Measurements from ENCODE around the gene NAXE.

NAXE gene

DNA sequence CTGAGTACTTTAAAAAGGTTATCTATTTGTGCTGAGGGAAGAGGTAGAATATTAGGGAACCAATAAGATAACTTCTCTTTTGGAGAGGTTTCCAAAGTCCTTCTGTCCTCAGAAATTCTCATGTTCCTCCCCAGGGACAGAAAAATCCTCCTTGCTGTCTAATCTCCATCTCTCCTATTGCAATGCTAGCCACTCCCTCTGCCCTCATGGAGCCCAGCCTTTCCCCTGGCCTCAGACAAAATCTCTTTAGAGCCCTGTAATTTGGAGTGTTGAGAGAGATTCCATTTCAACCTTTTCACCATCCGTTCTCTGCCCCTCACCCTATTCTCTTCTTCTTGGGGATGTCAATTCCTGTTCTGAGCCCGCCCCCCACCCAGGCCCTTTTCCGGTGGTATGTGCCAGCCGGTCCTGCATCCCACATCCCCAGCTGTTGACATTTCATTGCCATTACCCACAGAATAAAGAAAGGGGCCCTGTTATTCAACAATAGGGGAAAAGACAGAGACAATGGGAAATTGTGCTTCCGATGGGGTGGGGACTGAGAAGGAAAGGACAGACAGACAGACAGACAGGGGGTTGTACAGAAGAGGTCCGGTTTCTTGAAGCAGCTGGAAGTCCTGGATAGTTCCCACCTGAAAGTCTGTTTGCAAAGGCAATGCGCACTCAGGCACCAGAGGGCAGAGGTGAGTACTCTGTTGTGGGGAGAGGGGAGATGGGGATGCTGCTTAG lies 27.4 kb downstream of the NAXE start, which contains the start of gene HAPLN2:
HAPLN2 (plus strand) TSS at position 563 of the 729 bp plus-strand sequence. CDS start 4,076 bp downstream, outside the sequence.
- TF ChIP-seq EGR1 (IDR thresholded peaks at IDR 0.05) (no peak), ZBTB7A (IDR thresholded peaks at IDR 0.05; ENCODE audit: low read depth) (no peak)

DNA sequence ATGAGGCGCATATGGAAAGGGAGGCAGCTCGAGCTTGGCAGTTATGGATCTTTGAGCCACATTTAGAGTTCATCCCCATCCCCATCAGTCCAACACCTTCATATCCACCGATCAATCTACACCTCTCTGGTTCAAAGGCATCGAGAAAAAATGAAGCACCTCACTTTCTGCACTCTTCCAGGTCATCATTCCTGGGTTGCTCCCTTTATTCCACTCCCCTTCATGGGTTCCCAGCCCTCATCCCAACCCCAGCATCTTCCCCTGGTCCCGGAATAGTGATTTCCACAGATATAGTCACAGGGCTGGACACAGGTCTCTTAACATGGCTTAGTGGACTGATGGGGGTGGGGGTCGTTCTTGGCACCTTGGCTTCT lies 28.0 kb downstream of the NAXE start:
- TF ChIP-seq CEBPB (IDR thresholded peaks at IDR 0.05) (no peak), TCF12 (IDR thresholded peaks at IDR 0.05; ENCODE audit: low read depth) (no peak), TEAD4 (IDR thresholded peaks at IDR 0.05) (no peak)
- TF ChIP-seq, protein P1, sequence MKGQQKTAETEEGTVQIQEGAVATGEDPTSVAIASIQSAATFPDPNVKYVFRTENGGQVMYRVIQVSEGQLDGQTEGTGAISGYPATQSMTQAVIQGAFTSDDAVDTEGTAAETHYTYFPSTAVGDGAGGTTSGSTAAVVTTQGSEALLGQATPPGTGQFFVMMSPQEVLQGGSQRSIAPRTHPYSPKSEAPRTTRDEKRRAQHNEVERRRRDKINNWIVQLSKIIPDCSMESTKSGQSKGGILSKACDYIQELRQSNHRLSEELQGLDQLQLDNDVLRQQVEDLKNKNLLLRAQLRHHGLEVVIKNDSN (IDR thresholded peaks at IDR 0.05), result no peak

DNA sequence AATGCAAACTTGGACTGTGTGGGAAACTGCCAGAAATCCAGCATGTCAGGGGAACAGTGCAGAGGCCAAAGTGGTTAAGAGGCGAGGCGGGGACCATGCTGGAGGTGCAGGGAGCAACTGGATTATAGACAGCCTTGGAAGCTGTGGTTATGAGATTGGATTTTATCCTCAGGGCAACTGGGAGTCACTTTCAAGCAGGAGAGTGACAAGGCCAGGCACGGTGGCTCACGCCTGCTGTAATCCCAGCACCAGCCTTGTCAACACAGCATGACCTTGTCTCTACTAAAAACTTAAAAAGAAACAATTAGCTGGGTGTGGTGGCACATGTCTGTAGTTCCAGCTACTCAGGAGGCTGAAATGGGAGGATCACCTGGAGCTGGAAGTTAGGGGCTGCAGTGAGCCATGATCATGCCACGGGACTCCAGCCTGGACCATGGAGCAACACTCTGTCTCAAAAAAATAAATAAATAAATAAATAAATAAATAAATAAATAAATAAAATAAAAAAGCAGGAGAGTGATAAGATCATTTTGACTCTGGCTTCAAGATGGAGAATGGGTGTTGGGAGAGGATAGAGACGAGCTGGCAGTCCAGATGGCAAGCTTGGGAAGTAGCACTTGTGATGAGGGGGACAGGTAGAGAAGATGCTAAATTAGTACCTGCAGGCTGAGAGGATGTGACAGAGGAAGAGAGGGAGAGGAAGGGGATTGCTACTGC lies 31.2 kb downstream of the NAXE start:
- no peak for TF ChIP-seq NFIC (IDR thresholded peaks at IDR 0.05)
- no peak for TF ChIP-seq TEAD4 (IDR thresholded peaks at IDR 0.05)
- TF ChIP-seq EGR1 (IDR thresholded peaks at IDR 0.05), result no peak
- TF ChIP-seq ZBTB7A (IDR thresholded peaks at IDR 0.05; ENCODE audit: low read depth), result no peak
- no peak for TF ChIP-seq EP300 (IDR thresholded peaks at IDR 0.05; ENCODE audit: borderline replicate concordance)
- TF ChIP-seq, protein P2, sequence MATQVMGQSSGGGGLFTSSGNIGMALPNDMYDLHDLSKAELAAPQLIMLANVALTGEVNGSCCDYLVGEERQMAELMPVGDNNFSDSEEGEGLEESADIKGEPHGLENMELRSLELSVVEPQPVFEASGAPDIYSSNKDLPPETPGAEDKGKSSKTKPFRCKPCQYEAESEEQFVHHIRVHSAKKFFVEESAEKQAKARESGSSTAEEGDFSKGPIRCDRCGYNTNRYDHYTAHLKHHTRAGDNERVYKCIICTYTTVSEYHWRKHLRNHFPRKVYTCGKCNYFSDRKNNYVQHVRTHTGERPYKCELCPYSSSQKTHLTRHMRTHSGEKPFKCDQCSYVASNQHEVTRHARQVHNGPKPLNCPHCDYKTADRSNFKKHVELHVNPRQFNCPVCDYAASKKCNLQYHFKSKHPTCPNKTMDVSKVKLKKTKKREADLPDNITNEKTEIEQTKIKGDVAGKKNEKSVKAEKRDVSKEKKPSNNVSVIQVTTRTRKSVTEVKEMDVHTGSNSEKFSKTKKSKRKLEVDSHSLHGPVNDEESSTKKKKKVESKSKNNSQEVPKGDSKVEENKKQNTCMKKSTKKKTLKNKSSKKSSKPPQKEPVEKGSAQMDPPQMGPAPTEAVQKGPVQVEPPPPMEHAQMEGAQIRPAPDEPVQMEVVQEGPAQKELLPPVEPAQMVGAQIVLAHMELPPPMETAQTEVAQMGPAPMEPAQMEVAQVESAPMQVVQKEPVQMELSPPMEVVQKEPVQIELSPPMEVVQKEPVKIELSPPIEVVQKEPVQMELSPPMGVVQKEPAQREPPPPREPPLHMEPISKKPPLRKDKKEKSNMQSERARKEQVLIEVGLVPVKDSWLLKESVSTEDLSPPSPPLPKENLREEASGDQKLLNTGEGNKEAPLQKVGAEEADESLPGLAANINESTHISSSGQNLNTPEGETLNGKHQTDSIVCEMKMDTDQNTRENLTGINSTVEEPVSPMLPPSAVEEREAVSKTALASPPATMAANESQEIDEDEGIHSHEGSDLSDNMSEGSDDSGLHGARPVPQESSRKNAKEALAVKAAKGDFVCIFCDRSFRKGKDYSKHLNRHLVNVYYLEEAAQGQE (IDR thresholded peaks at IDR 0.05; ENCODE audit: low read depth), result no peak
- TF ChIP-seq YY1 (IDR thresholded peaks at IDR 0.05; ENCODE audit: low read depth), result no peak
- TF ChIP-seq CREB1 (IDR thresholded peaks at IDR 0.05; ENCODE audit: low read depth), result no peak
- no peak for TF ChIP-seq RAD21 (IDR thresholded peaks at IDR 0.05; ENCODE audit: low read depth)
- no peak for TF ChIP-seq TAF1 (IDR thresholded peaks at IDR 0.05; ENCODE audit: low read depth)
- TF ChIP-seq TCF12 (IDR thresholded peaks at IDR 0.05; ENCODE audit: low read depth), result no peak
- TF ChIP-seq, protein P1 (IDR thresholded peaks at IDR 0.05), result no peak

DNA sequence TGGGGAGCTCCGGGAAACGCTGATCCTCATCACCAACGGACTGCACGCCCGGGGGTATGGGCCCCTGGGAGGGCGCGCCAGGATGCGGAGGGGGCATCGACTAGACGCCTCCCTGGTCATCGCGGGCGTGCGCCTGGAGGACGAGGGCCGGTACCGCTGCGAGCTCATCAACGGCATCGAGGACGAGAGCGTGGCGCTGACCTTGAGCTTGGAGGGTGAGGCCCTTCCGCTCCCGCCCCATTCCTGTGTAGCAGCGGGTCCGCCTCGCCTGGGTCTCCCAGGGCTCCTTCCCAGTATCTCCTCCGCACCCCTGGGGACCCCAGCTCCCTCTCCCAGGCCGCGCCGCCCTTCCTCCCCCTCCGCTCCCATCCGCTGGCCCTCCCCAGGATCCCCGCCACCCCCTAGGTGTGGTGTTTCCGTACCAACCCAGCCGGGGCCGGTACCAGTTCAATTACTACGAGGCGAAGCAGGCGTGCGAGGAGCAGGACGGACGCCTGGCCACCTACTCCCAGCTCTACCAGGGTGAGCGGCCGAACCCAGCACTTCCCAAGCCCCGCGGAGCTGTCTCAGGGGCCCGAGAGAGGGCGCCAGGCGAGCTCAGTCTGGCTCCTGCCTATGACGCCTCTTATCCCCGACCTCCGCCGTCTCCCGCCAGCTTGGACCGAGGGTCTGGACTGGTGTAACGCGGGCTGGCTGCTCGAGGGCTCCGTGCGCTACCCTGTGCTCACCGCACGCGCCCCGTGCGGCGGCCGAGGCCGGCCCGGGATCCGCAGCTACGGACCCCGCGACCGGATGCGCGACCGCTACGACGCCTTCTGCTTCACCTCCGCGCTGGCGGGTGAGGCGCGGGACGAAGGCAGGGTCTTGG lies 32.6 kb downstream of the NAXE start:
- TF ChIP-seq CEBPB (IDR thresholded peaks at IDR 0.05) (no peak), FOXM1 (IDR thresholded peaks at IDR 0.05; ENCODE audit: borderline replicate concordance, low read depth) (no peak)
- TF ChIP-seq, protein P3, sequence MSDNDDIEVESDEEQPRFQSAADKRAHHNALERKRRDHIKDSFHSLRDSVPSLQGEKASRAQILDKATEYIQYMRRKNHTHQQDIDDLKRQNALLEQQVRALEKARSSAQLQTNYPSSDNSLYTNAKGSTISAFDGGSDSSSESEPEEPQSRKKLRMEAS (IDR thresholded peaks at IDR 0.05), result 0 out of 2 replicates have a peak, but pooled peaks have one; percentile 11

DNA sequence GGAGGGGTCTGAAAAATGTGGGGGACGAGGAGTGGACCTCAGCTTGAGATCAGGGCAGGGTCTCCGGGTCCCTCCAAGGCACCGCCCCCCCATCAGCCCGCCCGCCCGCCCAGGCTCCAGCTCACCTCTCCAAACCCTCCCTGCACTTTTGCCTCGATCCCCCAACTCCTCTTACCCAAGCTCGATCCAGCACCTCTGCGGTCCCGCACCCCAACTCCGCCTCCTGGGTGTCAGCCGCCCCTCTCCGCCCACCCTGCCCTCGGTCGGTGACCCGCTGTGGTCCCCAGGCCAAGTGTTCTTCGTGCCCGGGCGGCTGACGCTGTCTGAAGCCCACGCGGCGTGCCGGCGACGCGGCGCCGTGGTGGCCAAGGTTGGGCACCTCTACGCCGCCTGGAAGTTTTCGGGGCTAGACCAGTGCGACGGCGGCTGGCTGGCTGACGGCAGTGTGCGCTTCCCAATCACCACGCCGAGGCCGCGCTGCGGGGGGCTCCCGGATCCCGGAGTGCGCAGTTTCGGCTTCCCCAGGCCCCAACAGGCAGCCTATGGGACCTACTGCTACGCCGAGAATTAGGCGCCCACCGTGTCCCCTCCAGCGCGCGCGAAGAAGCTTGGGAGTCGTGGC lies 33.3 kb downstream of the NAXE start:
- no peak for TF ChIP-seq NFIC (IDR thresholded peaks at IDR 0.05)

DNA sequence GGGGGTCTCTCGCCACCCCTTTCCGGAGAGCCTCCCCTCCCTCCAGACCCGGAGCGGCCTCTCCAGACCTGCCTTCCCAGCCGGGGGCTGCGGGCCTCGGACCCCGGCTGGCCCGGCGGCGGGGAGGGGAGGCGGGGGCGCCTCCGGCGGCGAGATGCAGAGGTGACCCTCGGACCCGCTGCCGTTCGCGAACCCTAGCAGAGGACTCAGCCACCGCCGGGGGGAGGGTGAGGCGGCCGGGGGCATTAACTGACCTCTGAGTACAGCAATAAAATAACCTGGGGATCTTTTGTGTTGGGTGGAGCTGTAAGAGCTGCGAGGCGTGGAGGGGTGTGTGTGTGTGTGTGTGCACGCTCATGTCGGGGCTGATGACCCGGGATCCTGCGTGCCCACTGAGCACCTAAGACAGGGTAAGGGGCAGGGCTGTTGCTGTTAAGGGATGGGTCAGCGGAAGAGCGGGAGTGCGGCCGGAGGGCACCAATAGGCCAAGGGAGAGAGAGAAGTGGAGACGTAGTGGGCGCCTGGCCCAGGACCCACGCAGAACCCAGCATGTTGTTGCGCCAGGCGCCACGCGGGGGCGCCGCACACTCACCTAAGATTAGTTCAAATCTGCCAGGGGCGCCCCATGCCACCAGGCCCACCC lies 34.0 kb downstream of the NAXE start:
- peak; percentile 66 for TF ChIP-seq ZBTB7A (IDR thresholded peaks at IDR 0.05; ENCODE audit: low read depth)
- no peak for TF ChIP-seq CEBPB (IDR thresholded peaks at IDR 0.05)
- TF ChIP-seq FOXM1 (IDR thresholded peaks at IDR 0.05; ENCODE audit: borderline replicate concordance, low read depth), result no peak
- no peak for TF ChIP-seq TCF12 (IDR thresholded peaks at IDR 0.05; ENCODE audit: low read depth)
- peak; percentile 69 for TF ChIP-seq RAD21 (IDR thresholded peaks at IDR 0.05; ENCODE audit: low read depth)

DNA sequence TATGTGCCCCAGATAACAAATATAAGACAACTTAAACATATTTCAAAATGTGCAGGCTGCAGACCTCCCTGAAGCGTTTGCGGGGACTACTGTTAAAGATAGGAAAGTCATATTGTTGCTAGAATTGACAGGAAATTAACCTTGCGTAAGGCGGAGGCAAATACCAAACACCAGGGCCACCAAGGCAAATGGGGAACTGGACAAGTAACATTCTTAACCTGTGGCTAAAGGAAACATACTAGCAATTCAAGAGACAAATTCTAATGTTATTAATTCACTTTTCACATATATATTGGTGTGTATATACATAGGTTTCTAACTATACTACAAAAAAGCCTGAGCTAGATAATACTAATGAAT lies 34.5 kb downstream of the NAXE start:
- TF ChIP-seq CEBPB (IDR thresholded peaks at IDR 0.05) (no peak), YY1 (IDR thresholded peaks at IDR 0.05; ENCODE audit: low read depth) (no peak), FOXM1 (IDR thresholded peaks at IDR 0.05; ENCODE audit: borderline replicate concordance, low read depth) (no peak), CREB1 (IDR thresholded peaks at IDR 0.05; ENCODE audit: low read depth) (no peak)
- TF ChIP-seq, protein P3 (IDR thresholded peaks at IDR 0.05), result no peak
- TF ChIP-seq, protein P1 (IDR thresholded peaks at IDR 0.05), result no peak
